HCT116 (cell line): Measurements from ENCODE around the gene CIB1. TPM values are rescaled to one million over a fixed set of nuclear protein-coding genes. Genes with fewer than 3 reads are reported as not detected.

Experiments
- ATAC-seq: fragments of 200-7000 bp; cut with Tn5 transposase; 2 replicates; pipeline ENCODE4 v1.9.1; 2020; ENCODE audit warnings: mild to moderate bottlenecking, moderate library complexity
- BruUV-seq: library from RNA; stranded (reverse); fragments of 400-500 nt; replicated peaks from 2 replicates; lab custom pipeline; 2021; lab: Mats Ljungman, UMichigan
- CTCF ChIA-PET: fragments of 300-600 bp; sonication (Branson Sonifier 250); formaldehyde crosslinking; loops from one replicate; lab custom pipeline; 2021; ENCODE audit warnings: antibody characterized with exemption; lab: Charles Lee
- POLR2A ChIA-PET: fragments of 300-600, 350-600 bp; sonication (Branson Sonifier 250); formaldehyde crosslinking; loops from one replicate; lab custom pipeline; 2021; ENCODE audit warnings: antibody characterized with exemption; lab: Charles Lee
- RAD21 ChIA-PET, 2 experiments: fragments of 300-600 bp; sonication (Branson Sonifier 250); formaldehyde crosslinking; loops; one replicate each; lab custom pipeline; 2023; ENCODE audit warnings: low total read pairs in 2 of 2; ENCODE audit not compliant: uncharacterized antibody in 2 of 2, unreplicated experiment in 2 of 2, low non-redundant PET in 1 of 2; lab: Charles Lee
- DNase-seq: peaks from one replicate; pipeline ENCODE4 v3.0.0-alpha.2; 2010; ENCODE audit warnings: low read depth, low spot score
- H2AFZ ChIP-seq: fragments of 200-600 bp; shearing (Covaris generic), sonication (generic); 2 replicates; pipeline ENCODE4 v1.6.1; 2017; ENCODE audit warnings: low read depth, mixed run types, mixed read lengths, antibody characterized with exemption, low read length; ENCODE audit not compliant: poor library complexity, severe bottlenecking
- H3K27ac ChIP-seq: 2 replicates; pipeline ENCODE4 v1.5.1; 2012; ENCODE audit warnings: low read depth, low read length
- H3K27me3 ChIP-seq: fragments of 200-600 bp; sonication (generic); 2 replicates; pipeline ENCODE4 v1.6.1; 2016; ENCODE audit warnings: mixed run types, low read length, mixed read lengths; ENCODE audit not compliant: insufficient read depth
- H3K36me3 ChIP-seq, 2 experiments: fragments of 200-500 bp in 1 of 2; fragments of 200-600 bp in 1 of 2; sonication (Bioruptor generic) in 1 of 2; sonication (generic) in 1 of 2; 2 replicates each; pipeline versions ENCODE4 v1.5.1 to v1.6.1; 2014 to 2016; ENCODE audit warnings: low read length in 2 of 2, inconsistent platforms in 1 of 2, mixed read lengths in 1 of 2, mixed run types in 1 of 2; ENCODE audit not compliant: insufficient read depth in 2 of 2, control insufficient read depth in 1 of 2
- H3K4me1 ChIP-seq, 2 experiments: fragments of 200-600 bp in 1 of 2; sonication (generic) in 1 of 2; 2 replicates each; pipeline versions ENCODE4 v1.5.1 to v1.6.1; 2012 to 2017; ENCODE audit warnings: low read length in 2 of 2, inconsistent platforms in 1 of 2, mild to moderate bottlenecking in 1 of 2, mixed read lengths in 1 of 2, mixed run types in 1 of 2, moderate library complexity in 1 of 2; ENCODE audit not compliant: insufficient read depth in 2 of 2, control insufficient read depth in 1 of 2
- H3K4me2 ChIP-seq: fragments of 200-600 bp; sonication (generic); 2 replicates; pipeline ENCODE4 v1.6.1; 2017; ENCODE audit warnings: mixed run types, low read length, mixed read lengths
- H3K4me3 ChIP-seq, 2 experiments: fragments of 200-600 bp in 1 of 2; sonication (generic) in 1 of 2; replicated peaks in 1 of 2; 2 replicates each; pipeline ENCODE4 v1.5.1; 2011 to 2016; ENCODE audit warnings: low read length in 2 of 2, control low read depth in 1 of 2, low read depth in 1 of 2, mild to moderate bottlenecking in 1 of 2, mixed read lengths in 1 of 2, mixed run types in 1 of 2
- H3K79me2 ChIP-seq: fragments of 200-600 bp; sonication (generic); 2 replicates; pipeline ENCODE4 v1.6.1; 2017; ENCODE audit warnings: mild to moderate bottlenecking, mixed run types, low read length, moderate library complexity, mixed read lengths; ENCODE audit not compliant: insufficient read depth
- H3K9ac ChIP-seq: fragments of 200-600 bp; sonication (generic); 2 replicates; pipeline ENCODE4 v1.6.1; 2016; ENCODE audit warnings: low read length, mixed read lengths
- H3K9me2 ChIP-seq: fragments of 200-600 bp; sonication (generic), shearing (Covaris generic); 2 replicates; pipeline ENCODE4 v1.6.1; 2017; ENCODE audit warnings: mixed run types, mild to moderate bottlenecking, moderate library complexity; ENCODE audit not compliant: insufficient read depth
- H3K9me3 ChIP-seq, 2 experiments: fragments of 200-500 bp in 1 of 2; fragments of 200-600 bp in 1 of 2; sonication (Bioruptor generic) in 1 of 2; sonication (generic) in 1 of 2; 2 replicates each; pipeline ENCODE4 v1.6.1; 2014 to 2017; ENCODE audit warnings: low read length in 2 of 2, mixed read lengths in 2 of 2, inconsistent platforms in 1 of 2, low read depth in 1 of 2, mild to moderate bottlenecking in 1 of 2, mixed run types in 1 of 2, moderate library complexity in 1 of 2; ENCODE audit not compliant: control insufficient read depth in 1 of 2, insufficient read depth in 1 of 2
- H4K20me1 ChIP-seq: fragments of 200-600 bp; sonication (generic), shearing (Covaris generic); 2 replicates; pipeline ENCODE4 v1.6.1; 2017; ENCODE audit warnings: mixed run types, mild to moderate bottlenecking, moderate library complexity; ENCODE audit not compliant: insufficient read depth
- CEBPB ChIP-seq: IDR thresholded peaks from 2 replicates; pipeline ENCODE4 v1.6.1; 2012; ENCODE audit warnings: low read depth
- CTCF ChIP-seq, 3 experiments: fragments of 200-600 bp in 1 of 3; sonication (generic) in 1 of 3; IDR thresholded peaks in 2 of 3; conservative IDR thresholded peaks in 1 of 3; 2 replicates each; pipeline ENCODE4 v1.5.1; 2012 to 2017; ENCODE audit warnings: low read depth in 2 of 3, low read length in 2 of 3, antibody characterized with exemption in 1 of 3, borderline replicate concordance in 1 of 3, control low read depth in 1 of 3, mild to moderate bottlenecking in 1 of 3, mixed read lengths in 1 of 3, mixed run types in 1 of 3, moderate library complexity in 1 of 3; ENCODE audit not compliant: insufficient read depth in 1 of 3
- EGR1 ChIP-seq: IDR thresholded peaks from 2 replicates; pipeline ENCODE4 v1.6.1; 2012; ENCODE audit warnings: low read depth
- FOSL1 ChIP-seq: IDR thresholded peaks from 2 replicates; pipeline ENCODE4 v1.6.1; 2012; ENCODE audit warnings: low read depth
- JUND ChIP-seq: IDR thresholded peaks from 2 replicates; pipeline ENCODE4 v1.6.1; 2012
- MAX ChIP-seq: IDR thresholded peaks from 2 replicates; pipeline ENCODE4 v1.6.1; 2012
- POLR2A ChIP-seq: IDR thresholded peaks from 2 replicates; pipeline ENCODE4 v1.7.0; 2011; ENCODE audit warnings: borderline replicate concordance; ENCODE audit not compliant: insufficient read depth, insufficient read length; ENCODE audit errors: extremely low read depth
- POLR2AphosphoS5 ChIP-seq: IDR thresholded peaks from 2 replicates; pipeline ENCODE4 v1.6.1; 2011; ENCODE audit warnings: mild to moderate bottlenecking, low read depth, low read length, moderate library complexity
- SIN3A ChIP-seq: IDR thresholded peaks from 2 replicates; pipeline ENCODE4 v1.6.1; 2012; ENCODE audit warnings: low read depth
- SP1 ChIP-seq: IDR thresholded peaks from 2 replicates; pipeline ENCODE4 v1.6.1; 2012; ENCODE audit warnings: low read depth
- SRF ChIP-seq: IDR thresholded peaks from 2 replicates; pipeline ENCODE4 v1.6.1; 2012; ENCODE audit warnings: low read depth
- TCF7L2 ChIP-seq: IDR thresholded peaks from 2 replicates; pipeline ENCODE4 v1.7.0; 2011; ENCODE audit warnings: borderline replicate concordance, inconsistent platforms; ENCODE audit not compliant: insufficient read depth, insufficient read length; ENCODE audit errors: extremely low read depth
- YY1 ChIP-seq: IDR thresholded peaks from 2 replicates; pipeline ENCODE4 v1.6.1; 2011; ENCODE audit warnings: low read length, low read depth, moderate library complexity, mild to moderate bottlenecking; ENCODE audit not compliant: insufficient replicate concordance; ENCODE audit errors: extremely low read depth
- ZBTB33 ChIP-seq: IDR thresholded peaks from 2 replicates; pipeline ENCODE4 v1.6.1; 2011; ENCODE audit warnings: mild to moderate bottlenecking, low read length, moderate library complexity; ENCODE audit not compliant: insufficient replicate concordance; ENCODE audit errors: extremely low read depth
- ZFX ChIP-seq: fragments of 450-650 bp; IDR thresholded peaks from 2 replicates; pipeline ENCODE4 v1.6.1; 2017
- intact Hi-C: fragments of 100-400 bp; cut with micrococcal nuclease; formaldehyde crosslinking; loops from 2 replicates; pipeline ENCODE4 v1.10.0; 2022
- total RNA-seq: library from RNA; stranded (reverse); gene quantifications from one replicate; pipeline ENCODE4 v1.2.1, GENCODE V29; 2021; ENCODE audit not compliant: unreplicated experiment

Gene CIB1
- total RNA-seq, 1 experiment from 2014 or later = 92.7 TPM

GRCh38 chr15:90265271-90266060 lies 31.7 kb upstream of the CIB1 start, which contains the start of gene NGRN:
Gene NGRN, plus strand, starts transcription at chr15:90265672. Its CDS starts 41 bp downstream, at chr15:90265713.
- Histone ChIP-seq H3K9ac (peak within 1 kb of the TSS; percentile 77), H3K4me1 (peaks cover 16 to 45% of the 10 kb centered on the region in 2 experiments), H3K27ac (peak within 1 kb of the TSS; percentile 78), H3K4me2 (peak within 1 kb of the TSS; percentile 94), H3K79me2 (peaks cover 58% of the 10 kb centered on the region), H3K9me2 (no peaks in the 10 kb centered on the region), H3K27me3 (no peaks in the 10 kb centered on the region), H2AFZ (peak within 1 kb of the TSS; percentile 63), H3K36me3 (peaks cover 10 to 23% of the 10 kb centered on the region in 2 experiments), H3K4me3 (peak within 1 kb of the TSS; percentile 74 to 96), H4K20me1 (no peaks in the 10 kb centered on the region), H3K9me3 (no peaks in the 10 kb centered on the region)
- ChIA-PET RAD21 (no interaction called here), POLR2A (interaction anchor here (0.7 kb wide), 2 partner anchors 15 to 561 kb away, joined by 4 read pairs; no protein-coding TSS in a partner anchor), CTCF (no interaction called here)
- TF ChIP-seq EGR1 (no peak), CTCF (IDR thresholded peaks at IDR 0.05 in 2 of 3, conservative IDR thresholded peaks at IDR 0.05 in 1 of 3; ENCODE audit: borderline replicate concordance in 1 of 3, insufficient read depth in 1 of 3, low read depth in 2 of 3, low read length in 2 of 3) (no peak), SP1 (peak; percentile 55), POLR2A (peak; percentile 79), JUND (no peak), MAX (peak; percentile 87), YY1 (peak; percentile 83), ZBTB33 (peak; percentile 33), FOSL1 (no peak), POLR2AphosphoS5 (peak; percentile 98), SIN3A (peak; percentile 91), TCF7L2 (peak; percentile 42), CEBPB (no peak), SRF (no peak), ZFX (peak; percentile 95)
- ATAC-seq = peak; percentile 86
- DNase-seq = peak; percentile 81
- intact Hi-C loops = no loop called here
- BruUV-seq = no TSS peak
